HepG2 (cell line): Measurements from ENCODE around the gene PRR22. TPM values are rescaled to one million over a fixed set of nuclear protein-coding genes. Genes with fewer than 3 reads are reported as not detected.

Experiments
- ARHGAP35 ChIP-seq: sonication (generic); formaldehyde crosslinking; IDR thresholded peaks from 2 replicates; pipeline ENCODE4 v1.9.0; 2022; ENCODE audit warnings: mild to moderate bottlenecking, inconsistent platforms, moderate library complexity, missing genetic modification reagents, borderline replicate concordance
- GPN1 ChIP-seq: sonication (generic); formaldehyde crosslinking; IDR thresholded peaks from 2 replicates; pipeline ENCODE4 v1.5.1; 2020; ENCODE audit warnings: missing genetic modification reagents, borderline replicate concordance
- HDAC1 ChIP-seq: sonication (generic); formaldehyde crosslinking; IDR thresholded peaks from 2 replicates; pipeline ENCODE4 v1.5.1; 2020; ENCODE audit warnings: mild to moderate bottlenecking, missing genetic modification reagents
- JUN ChIP-seq: sonication (generic); formaldehyde crosslinking; IDR thresholded peaks from 2 replicates; pipeline ENCODE4 v1.4.0; 2020; ENCODE audit warnings: mild to moderate bottlenecking, missing genetic modification reagents
- KDM4B ChIP-seq: sonication (generic); formaldehyde crosslinking; IDR thresholded peaks from 2 replicates; pipeline ENCODE4 v1.4.0; 2020; ENCODE audit warnings: missing genetic modification reagents
- KMT2A ChIP-seq: sonication (generic); formaldehyde crosslinking; IDR thresholded peaks from 2 replicates; pipeline ENCODE4 v1.4.0; 2020; ENCODE audit warnings: missing genetic modification reagents
- MIER3 ChIP-seq: IDR thresholded peaks from 2 replicates; pipeline ENCODE4 v1.6.1; 2016; ENCODE audit warnings: missing compliant biosample characterization, borderline replicate concordance
- NKX3-1 ChIP-seq: sonication (generic); formaldehyde crosslinking; IDR thresholded peaks from 2 replicates; pipeline ENCODE4 v1.5.0; 2020; ENCODE audit warnings: missing genetic modification reagents
- PHF21A ChIP-seq: sonication (generic); formaldehyde crosslinking; IDR thresholded peaks from 2 replicates; pipeline ENCODE4 v1.5.0; 2020; ENCODE audit warnings: mild to moderate bottlenecking, missing genetic modification reagents
- POLR2A ChIP-seq, 2 experiments: IDR thresholded peaks; 2 replicates each; pipeline ENCODE4 v1.6.1; 2011; ENCODE audit warnings: low read depth in 2 of 2, low read length in 2 of 2, mild to moderate bottlenecking in 1 of 2, moderate library complexity in 1 of 2; ENCODE audit not compliant: insufficient read depth in 1 of 2
- RNF2 ChIP-seq: fragments of 450-650 bp; conservative IDR thresholded peaks from 2 replicates; pipeline ENCODE4 v1.6.1; 2016; ENCODE audit warnings: low read depth
- SALL1 ChIP-seq: sonication (generic); formaldehyde crosslinking; IDR thresholded peaks from 2 replicates; pipeline ENCODE4 v1.8.0; 2022; ENCODE audit warnings: mild to moderate bottlenecking, missing genetic modification reagents
- SP140L ChIP-seq: sonication (generic); formaldehyde crosslinking; IDR thresholded peaks from 2 replicates; pipeline ENCODE4 v1.4.0; 2020; ENCODE audit warnings: missing genetic modification reagents, borderline replicate concordance
- TOE1 ChIP-seq: sonication (generic); formaldehyde crosslinking; IDR thresholded peaks from 2 replicates; pipeline ENCODE4 v1.4.0; 2020; ENCODE audit warnings: mild to moderate bottlenecking, missing genetic modification reagents
- ZBTB20 ChIP-seq: sonication (generic); formaldehyde crosslinking; IDR thresholded peaks from 2 replicates; pipeline ENCODE4 v1.8.1; 2023; ENCODE audit warnings: missing genetic modification reagents, low read depth, mild to moderate bottlenecking, borderline replicate concordance
- ZMYM2 ChIP-seq: sonication (generic); formaldehyde crosslinking; IDR thresholded peaks from 2 replicates; pipeline ENCODE4 v1.8.0; 2022; ENCODE audit warnings: mild to moderate bottlenecking, missing genetic modification reagents
- ZNF17 ChIP-seq: sonication (generic); formaldehyde crosslinking; IDR thresholded peaks from 2 replicates; pipeline ENCODE4 v1.5.0; 2020; ENCODE audit warnings: mild to moderate bottlenecking, missing genetic modification reagents
- ZNF644 ChIP-seq: IDR thresholded peaks from 2 replicates; pipeline ENCODE4 v1.6.1; 2016; ENCODE audit warnings: low read depth
- polyA plus RNA-seq, 8 experiments: library from polyadenylated mRNA; depleted of rRNA in 3 of 8; stranded (reverse) in 7 of 8; unstranded in 1 of 8; fragments of >200 nt; fragmentation: Illumina TruSeq in 4 of 8; extraction: Trizol in 4 of 8; gene quantifications; 2 replicates each; pipeline versions ENCODE4 v1.2.1 to v1.2.3, GENCODE V29; 2011 to 2016; ENCODE audit warnings: low read depth in 4 of 8, missing spikeins in 1 of 8, mixed read lengths in 1 of 8; ENCODE audit not compliant: insufficient read depth in 1 of 8
- total RNA-seq, 5 experiments: library from RNA; depleted of rRNA; stranded (reverse); fragments of >200 nt; fragmentation: Illumina TruSeq; extraction: Trizol; gene quantifications; 2 replicates each; pipeline ENCODE4 v1.2.3, GENCODE V29; 2016; ENCODE audit warnings: low read depth in 1 of 5
- TF ChIP-seq, protein P1 (sequence below): IDR thresholded peaks from 2 replicates; pipeline ENCODE4 v1.6.1; 2012; ENCODE audit warnings: low read length, improper control_type of control experiment
- TF ChIP-seq, protein P2 (sequence below): sonication (generic); formaldehyde crosslinking; IDR thresholded peaks from 2 replicates; pipeline ENCODE4 v1.5.0; 2020; ENCODE audit warnings: missing genetic modification reagents
- TF ChIP-seq, protein P3 (sequence below): sonication (generic); formaldehyde crosslinking; IDR thresholded peaks from 2 replicates; pipeline ENCODE4 v1.4.0; 2020; ENCODE audit warnings: missing genetic modification reagents
- TF ChIP-seq, protein P4 (sequence below): sonication (generic); formaldehyde crosslinking; IDR thresholded peaks from 2 replicates; pipeline ENCODE4 v1.5.0; 2020; ENCODE audit warnings: missing genetic modification reagents

The PRR22 gene
- total and polyA plus RNA-seq, 2 of the 13 experiments (the other 11 are each of a cell fraction or from before 2014, with no cell fraction given) = 0.84 to 2.3 TPM

DNA sequence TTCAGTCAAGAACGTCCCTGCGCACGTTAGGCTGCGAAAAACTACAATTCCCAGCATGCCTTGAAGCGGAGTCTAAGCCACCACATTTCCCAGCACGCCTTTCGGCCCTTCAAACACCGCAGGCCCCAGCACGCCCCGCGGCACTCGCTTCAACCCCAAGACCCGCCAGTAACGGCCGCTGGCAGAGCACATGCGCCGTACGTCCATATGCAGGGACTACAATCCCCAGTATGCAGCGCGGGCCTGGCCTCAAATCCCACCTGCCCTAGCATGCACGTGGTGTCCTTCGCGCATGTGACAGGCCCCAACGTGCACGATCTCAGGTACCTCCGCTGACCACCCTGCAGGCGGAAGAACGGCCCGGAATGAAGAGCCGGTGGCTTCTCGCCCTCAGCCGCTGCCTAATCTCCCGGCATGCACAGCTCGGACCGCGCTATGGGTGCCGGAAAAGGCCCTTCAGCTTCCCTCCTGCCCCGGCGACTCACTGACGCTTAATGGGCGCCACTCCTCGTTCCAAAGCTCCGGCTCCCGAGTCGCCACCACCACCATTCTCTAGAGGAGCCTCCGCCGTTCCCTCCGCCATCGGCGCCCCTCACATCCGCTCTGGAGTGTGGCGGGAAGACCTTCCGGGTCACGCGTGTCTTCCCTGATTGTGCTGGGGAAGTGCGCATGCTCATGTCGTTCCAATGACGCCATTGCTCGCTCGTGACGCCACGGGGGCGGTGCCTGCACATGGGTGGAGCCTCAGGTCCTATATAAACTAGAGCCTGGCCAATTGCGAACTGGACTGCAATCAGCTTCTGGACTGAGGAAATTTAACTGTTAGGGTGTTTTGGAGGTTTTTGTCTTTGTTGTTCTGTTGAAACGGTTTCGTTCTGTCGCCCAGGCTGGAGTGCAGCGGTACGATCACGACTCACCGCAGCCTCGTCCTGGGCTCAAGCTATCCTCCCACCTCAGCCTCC lies 6.3 kb upstream of the PRR22 start, which contains the start of gene DUS3L (continued):
- TF ChIP-seq, protein P1, sequence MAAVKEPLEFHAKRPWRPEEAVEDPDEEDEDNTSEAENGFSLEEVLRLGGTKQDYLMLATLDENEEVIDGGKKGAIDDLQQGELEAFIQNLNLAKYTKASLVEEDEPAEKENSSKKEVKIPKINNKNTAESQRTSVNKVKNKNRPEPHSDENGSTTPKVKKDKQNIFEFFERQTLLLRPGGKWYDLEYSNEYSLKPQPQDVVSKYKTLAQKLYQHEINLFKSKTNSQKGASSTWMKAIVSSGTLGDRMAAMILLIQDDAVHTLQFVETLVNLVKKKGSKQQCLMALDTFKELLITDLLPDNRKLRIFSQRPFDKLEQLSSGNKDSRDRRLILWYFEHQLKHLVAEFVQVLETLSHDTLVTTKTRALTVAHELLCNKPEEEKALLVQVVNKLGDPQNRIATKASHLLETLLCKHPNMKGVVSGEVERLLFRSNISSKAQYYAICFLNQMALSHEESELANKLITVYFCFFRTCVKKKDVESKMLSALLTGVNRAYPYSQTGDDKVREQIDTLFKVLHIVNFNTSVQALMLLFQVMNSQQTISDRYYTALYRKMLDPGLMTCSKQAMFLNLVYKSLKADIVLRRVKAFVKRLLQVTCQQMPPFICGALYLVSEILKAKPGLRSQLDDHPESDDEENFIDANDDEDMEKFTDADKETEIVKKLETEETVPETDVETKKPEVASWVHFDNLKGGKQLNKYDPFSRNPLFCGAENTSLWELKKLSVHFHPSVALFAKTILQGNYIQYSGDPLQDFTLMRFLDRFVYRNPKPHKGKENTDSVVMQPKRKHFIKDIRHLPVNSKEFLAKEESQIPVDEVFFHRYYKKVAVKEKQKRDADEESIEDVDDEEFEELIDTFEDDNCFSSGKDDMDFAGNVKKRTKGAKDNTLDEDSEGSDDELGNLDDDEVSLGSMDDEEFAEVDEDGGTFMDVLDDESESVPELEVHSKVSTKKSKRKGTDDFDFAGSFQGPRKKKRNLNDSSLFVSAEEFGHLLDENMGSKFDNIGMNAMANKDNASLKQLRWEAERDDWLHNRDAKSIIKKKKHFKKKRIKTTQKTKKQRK = no peak
- no peak for TF ChIP-seq TOE1 (CRISPR knock-in tag)
- no peak for TF ChIP-seq KDM4B
- peak; percentile 94 for TF ChIP-seq ARHGAP35 (CRISPR knock-in tag)
- TF ChIP-seq, protein P2, sequence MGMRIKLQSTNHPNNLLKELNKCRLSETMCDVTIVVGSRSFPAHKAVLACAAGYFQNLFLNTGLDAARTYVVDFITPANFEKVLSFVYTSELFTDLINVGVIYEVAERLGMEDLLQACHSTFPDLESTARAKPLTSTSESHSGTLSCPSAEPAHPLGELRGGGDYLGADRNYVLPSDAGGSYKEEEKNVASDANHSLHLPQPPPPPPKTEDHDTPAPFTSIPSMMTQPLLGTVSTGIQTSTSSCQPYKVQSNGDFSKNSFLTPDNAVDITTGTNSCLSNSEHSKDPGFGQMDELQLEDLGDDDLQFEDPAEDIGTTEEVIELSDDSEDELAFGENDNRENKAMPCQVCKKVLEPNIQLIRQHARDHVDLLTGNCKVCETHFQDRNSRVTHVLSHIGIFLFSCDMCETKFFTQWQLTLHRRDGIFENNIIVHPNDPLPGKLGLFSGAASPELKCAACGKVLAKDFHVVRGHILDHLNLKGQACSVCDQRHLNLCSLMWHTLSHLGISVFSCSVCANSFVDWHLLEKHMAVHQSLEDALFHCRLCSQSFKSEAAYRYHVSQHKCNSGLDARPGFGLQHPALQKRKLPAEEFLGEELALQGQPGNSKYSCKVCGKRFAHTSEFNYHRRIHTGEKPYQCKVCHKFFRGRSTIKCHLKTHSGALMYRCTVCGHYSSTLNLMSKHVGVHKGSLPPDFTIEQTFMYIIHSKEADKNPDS = 0 out of 2 replicates have a peak, but pooled peaks have one; percentile 51
- peak; percentile 97 for TF ChIP-seq RNF2
- TF ChIP-seq HDAC1 = peak; percentile 96
- no peak for TF ChIP-seq ZNF644 (CRISPR knock-in tag)
- TF ChIP-seq POLR2A (IDR thresholded peaks at IDR 0.05; ENCODE audit: insufficient read depth in 1 of 2, low read depth in 2 of 2, low read length in 2 of 2) = peak; percentile 60 to 86
- peak; percentile 65; the same call in 1 of the 2 replicates for TF ChIP-seq MIER3
- peak; percentile 65; the same call in 1 of the 2 replicates for TF ChIP-seq ZBTB20 (CRISPR knock-in tag)
- TF ChIP-seq, protein P3, sequence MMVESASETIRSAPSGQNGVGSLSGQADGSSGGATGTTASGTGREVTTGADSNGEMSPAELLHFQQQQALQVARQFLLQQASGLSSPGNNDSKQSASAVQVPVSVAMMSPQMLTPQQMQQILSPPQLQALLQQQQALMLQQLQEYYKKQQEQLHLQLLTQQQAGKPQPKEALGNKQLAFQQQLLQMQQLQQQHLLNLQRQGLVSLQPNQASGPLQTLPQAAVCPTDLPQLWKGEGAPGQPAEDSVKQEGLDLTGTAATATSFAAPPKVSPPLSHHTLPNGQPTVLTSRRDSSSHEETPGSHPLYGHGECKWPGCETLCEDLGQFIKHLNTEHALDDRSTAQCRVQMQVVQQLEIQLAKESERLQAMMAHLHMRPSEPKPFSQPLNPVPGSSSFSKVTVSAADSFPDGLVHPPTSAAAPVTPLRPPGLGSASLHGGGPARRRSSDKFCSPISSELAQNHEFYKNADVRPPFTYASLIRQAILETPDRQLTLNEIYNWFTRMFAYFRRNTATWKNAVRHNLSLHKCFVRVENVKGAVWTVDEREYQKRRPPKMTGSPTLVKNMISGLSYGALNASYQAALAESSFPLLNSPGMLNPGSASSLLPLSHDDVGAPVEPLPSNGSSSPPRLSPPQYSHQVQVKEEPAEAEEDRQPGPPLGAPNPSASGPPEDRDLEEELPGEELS (CRISPR knock-in tag) = no peak; the same call in 1 of the 2 replicates
- no peak for TF ChIP-seq SP140L (CRISPR knock-in tag)
- peak; percentile 92 for TF ChIP-seq SALL1
- TF ChIP-seq ZNF17 (CRISPR knock-in tag) = no peak
- TF ChIP-seq KMT2A (CRISPR knock-in tag) = no peak
- peak; percentile 55; the same call in 1 of the 2 replicates for TF ChIP-seq PHF21A (CRISPR knock-in tag)
- TF ChIP-seq ZMYM2 = peak; percentile 46
- peak; percentile 67; the same call in 1 of the 2 replicates for TF ChIP-seq JUN (CRISPR knock-in tag)
- no peak for TF ChIP-seq NKX3-1 (CRISPR knock-in tag)
- TF ChIP-seq GPN1 (CRISPR knock-in tag) = 0 out of 2 replicates have a peak, but pooled peaks have one; percentile 16
- TF ChIP-seq, protein P4, sequence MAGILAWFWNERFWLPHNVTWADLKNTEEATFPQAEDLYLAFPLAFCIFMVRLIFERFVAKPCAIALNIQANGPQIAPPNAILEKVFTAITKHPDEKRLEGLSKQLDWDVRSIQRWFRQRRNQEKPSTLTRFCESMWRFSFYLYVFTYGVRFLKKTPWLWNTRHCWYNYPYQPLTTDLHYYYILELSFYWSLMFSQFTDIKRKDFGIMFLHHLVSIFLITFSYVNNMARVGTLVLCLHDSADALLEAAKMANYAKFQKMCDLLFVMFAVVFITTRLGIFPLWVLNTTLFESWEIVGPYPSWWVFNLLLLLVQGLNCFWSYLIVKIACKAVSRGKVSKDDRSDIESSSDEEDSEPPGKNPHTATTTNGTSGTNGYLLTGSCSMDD = no peak
